KOPT-K1 (cell line): ENCODE results near the gene VWA5B1.

Experiments
- H3K27ac ChIP-seq: fragments of 200-600 bp; sonication (generic); 2 replicates; pipeline ENCODE4 v1.5.1; 2016; ENCODE audit warnings: antibody characterized with exemption, mild to moderate bottlenecking, low read depth, low read length; ENCODE audit not compliant: poor library complexity, severe bottlenecking
- H3K36me3 ChIP-seq: fragments of 200-600 bp; sonication (generic); 2 replicates; pipeline ENCODE4 v1.5.1; 2017; ENCODE audit warnings: antibody characterized with exemption, mild to moderate bottlenecking, low read length, moderate library complexity; ENCODE audit not compliant: insufficient read depth
- H3K9me3 ChIP-seq: fragments of 200-600 bp; sonication (generic); 2 replicates; pipeline ENCODE4 v1.5.1; 2017; ENCODE audit warnings: antibody characterized with exemption, low read length, mild to moderate bottlenecking; ENCODE audit not compliant: insufficient read depth, poor library complexity, severe bottlenecking

The VWA5B1 gene

DNA sequence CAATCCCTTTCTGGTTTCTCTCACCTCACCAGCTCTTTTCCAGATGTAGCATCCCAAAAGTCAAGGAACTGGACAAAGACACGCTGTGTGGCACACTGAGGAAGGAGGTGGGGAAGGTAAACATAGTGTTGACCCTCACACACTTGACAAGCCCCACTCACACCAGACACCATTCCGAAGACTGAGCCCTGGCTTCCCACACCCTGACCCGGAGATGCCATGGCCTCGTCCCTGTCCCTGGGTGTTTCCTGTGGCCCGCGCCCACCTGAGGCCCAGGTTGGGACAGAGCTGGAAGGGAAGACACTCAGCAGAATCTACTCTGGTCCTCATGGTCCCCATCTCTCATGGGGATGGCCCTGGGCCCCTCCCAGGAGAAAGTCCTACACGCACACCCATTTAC, 16.4 kb downstream of the VWA5B1 start:
- no peak overlapping the region for H3K27ac ChIP-seq
- H3K9me3 ChIP-seq = no peaks in the 10 kb centered on the region
- H3K36me3 ChIP-seq = no peaks in the 10 kb centered on the region

- no peaks in the 10 kb centered on the region for H3K36me3 ChIP-seq
- no peaks in the 10 kb centered on the region for H3K9me3 ChIP-seq
- no peak overlapping the region for H3K27ac ChIP-seq
These were observed 17.9 kb downstream of the VWA5B1 start for GRCh38 chr1:20308569-20308968.

GRCh38 chr1:20311289-20311688, 20.6 kb downstream of the VWA5B1 start:
- Histone ChIP-seq H3K27ac (no peak overlapping the region), H3K36me3 (no peaks in the 10 kb centered on the region), H3K9me3 (no peaks in the 10 kb centered on the region)

DNA sequence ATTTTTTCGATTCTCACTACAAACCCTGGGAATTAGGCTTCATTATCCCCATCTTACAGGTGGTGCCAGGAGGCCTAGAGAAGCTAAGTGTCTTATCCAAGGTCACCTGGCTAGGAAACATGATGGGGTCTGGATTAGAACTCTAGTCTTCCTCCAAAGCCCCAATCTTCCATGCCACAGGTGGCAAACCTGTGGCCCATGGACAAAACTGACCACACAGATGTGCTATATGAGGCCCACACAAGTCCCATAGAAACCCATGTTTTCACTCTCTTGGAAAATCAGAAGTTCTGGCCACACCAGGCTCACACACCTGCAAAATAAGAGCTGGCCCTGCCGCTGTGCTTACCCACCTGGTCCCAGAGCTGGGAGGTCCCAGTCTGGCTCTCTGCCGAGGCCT, 21.6 kb downstream of the VWA5B1 start:
- Histone ChIP-seq H3K27ac (no peak overlapping the region), H3K9me3 (no peaks in the 10 kb centered on the region), H3K36me3 (no peaks in the 10 kb centered on the region)

GRCh38 chr1:20312818-20313217, 22.1 kb downstream of the VWA5B1 start:
- Histone ChIP-seq H3K27ac (no peak overlapping the region), H3K36me3 (no peaks in the 10 kb centered on the region), H3K9me3 (no peaks in the 10 kb centered on the region)

GRCh38 chr1:20317471-20317870, 26.8 kb downstream of the VWA5B1 start:
- Histone ChIP-seq H3K36me3 (no peaks in the 10 kb centered on the region), H3K9me3 (no peaks in the 10 kb centered on the region), H3K27ac (no peak overlapping the region)

GRCh38 chr1:20318521-20318920, 27.8 kb downstream of the VWA5B1 start:
- no peaks in the 10 kb centered on the region for H3K36me3 ChIP-seq
- H3K27ac ChIP-seq = no peak overlapping the region
- no peaks in the 10 kb centered on the region for H3K9me3 ChIP-seq

GRCh38 chr1:20318971-20319370, 28.3 kb downstream of the VWA5B1 start:
- H3K9me3 ChIP-seq = no peaks in the 10 kb centered on the region
- no peak overlapping the region for H3K27ac ChIP-seq
- H3K36me3 ChIP-seq = no peaks in the 10 kb centered on the region

DNA sequence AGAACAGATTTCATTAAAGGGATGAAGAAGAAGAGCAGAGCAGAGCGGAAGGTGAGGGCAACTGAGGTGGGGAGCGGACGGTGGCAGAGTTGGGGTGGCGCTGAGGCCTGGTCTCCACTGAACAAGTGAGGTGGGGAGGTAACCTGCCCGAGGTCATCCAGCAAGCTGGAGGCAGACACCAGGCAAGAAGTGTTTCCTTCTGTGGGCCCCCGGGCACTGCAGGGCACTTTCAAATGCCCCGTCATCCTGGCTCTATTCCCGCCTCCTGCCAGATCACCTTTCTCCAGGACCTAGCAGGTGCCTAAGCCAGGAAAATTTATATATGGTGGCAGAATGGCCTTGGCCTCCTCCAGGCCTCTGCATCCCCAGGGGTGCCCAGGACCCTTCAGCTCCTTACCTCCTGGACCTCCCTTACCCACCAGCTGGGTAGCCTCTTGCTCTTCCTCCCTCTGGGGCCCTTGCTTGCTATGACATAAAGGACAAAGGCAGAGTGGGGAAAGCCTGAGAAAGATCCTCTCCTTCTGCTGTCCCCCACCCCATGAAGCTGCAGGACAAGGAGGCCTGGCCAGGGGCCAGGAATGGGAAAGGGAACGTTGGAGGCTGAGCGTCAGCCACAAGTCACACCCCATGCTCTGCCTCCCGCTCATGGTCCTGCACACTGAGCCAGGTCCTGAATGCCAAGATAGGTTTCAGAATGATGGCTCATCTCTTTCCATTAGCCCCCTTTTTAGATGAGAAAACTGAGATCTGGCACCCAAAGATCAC, 29.0 kb downstream of the VWA5B1 start:
- H3K27ac ChIP-seq = no peak overlapping the region
- H3K36me3 ChIP-seq = no peaks in the 10 kb centered on the region

GRCh38 chr1:20320704-20321103, 30.0 kb downstream of the VWA5B1 start:
- Histone ChIP-seq H3K27ac (no peak overlapping the region), H3K36me3 (no peaks in the 10 kb centered on the region), H3K9me3 (no peaks in the 10 kb centered on the region)

More for the DNA sequence above, 29.0 kb downstream of the VWA5B1 start:
- H3K9me3 ChIP-seq = no peaks in the 10 kb centered on the region

DNA sequence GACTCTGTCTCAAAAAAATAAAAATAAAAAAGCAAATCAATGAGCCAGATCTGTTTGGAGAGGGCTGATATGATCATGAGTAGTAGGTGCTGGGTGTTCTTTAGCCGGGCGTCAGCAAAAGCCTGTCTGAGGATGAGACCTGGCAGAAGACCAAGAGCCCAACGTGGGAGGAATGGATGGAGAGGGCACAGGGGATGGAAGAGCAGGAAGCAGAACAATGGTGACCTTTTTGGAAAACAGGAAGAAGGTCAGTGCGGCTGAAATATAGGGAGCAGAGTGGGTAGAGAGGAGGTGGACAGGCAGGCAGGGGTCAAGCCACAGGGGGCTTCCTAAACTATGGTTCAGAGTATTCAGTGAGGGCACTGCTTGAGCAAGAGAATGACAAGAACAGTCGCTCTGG, 30.9 kb downstream of the VWA5B1 start:
- no peak overlapping the region for H3K27ac ChIP-seq
- H3K9me3 ChIP-seq = no peaks in the 10 kb centered on the region
- H3K36me3 ChIP-seq = no peaks in the 10 kb centered on the region

- no peak overlapping the region for H3K27ac ChIP-seq
- no peaks in the 10 kb centered on the region for H3K36me3 ChIP-seq
- H3K9me3 ChIP-seq = no peaks in the 10 kb centered on the region
These were observed 31.6 kb downstream of the VWA5B1 start for GRCh38 chr1:20322081-20322824.

DNA sequence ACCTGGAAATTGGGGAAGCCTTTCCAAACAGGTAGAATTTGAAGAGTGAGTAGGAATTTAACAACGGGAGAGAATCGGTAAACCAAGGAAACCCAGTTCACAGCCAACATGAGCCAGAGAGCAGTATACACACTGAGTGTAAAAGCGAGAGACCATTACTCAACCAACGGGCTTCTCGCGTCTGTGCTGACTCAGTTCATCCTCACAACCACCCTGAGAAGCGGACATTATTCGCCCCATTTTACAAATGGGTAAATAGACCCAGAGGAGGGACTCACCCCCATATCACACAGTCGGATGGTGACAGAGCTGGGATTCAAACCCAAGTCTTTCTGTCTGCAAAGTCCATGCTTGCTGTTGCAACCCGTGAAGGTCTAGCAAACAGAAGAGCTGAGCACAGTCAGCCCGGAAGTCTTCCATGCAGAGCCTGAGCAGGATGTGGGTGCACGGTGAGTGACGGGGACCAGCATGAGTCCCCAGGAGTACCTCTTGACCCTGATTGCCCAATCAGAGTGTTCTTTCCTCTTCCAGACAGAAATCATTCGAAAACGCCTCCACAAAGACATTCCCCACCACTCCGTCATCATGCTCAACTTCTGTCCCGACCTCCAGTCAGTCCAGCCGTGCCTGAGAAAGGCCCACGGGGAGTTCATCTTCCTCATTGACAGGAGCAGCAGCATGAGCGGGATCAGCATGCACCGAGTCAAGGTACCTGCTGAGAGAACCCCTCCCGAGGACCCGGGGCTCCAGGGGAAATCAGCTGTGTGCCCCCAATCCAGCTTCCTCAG, 32.3 kb downstream of the VWA5B1 start:
- Histone ChIP-seq H3K9me3 (no peaks in the 10 kb centered on the region), H3K36me3 (no peaks in the 10 kb centered on the region), H3K27ac (no peak overlapping the region)

GRCh38 chr1:20323613-20323920, 32.9 kb downstream of the VWA5B1 start:
- H3K27ac ChIP-seq = no peak overlapping the region

DNA sequence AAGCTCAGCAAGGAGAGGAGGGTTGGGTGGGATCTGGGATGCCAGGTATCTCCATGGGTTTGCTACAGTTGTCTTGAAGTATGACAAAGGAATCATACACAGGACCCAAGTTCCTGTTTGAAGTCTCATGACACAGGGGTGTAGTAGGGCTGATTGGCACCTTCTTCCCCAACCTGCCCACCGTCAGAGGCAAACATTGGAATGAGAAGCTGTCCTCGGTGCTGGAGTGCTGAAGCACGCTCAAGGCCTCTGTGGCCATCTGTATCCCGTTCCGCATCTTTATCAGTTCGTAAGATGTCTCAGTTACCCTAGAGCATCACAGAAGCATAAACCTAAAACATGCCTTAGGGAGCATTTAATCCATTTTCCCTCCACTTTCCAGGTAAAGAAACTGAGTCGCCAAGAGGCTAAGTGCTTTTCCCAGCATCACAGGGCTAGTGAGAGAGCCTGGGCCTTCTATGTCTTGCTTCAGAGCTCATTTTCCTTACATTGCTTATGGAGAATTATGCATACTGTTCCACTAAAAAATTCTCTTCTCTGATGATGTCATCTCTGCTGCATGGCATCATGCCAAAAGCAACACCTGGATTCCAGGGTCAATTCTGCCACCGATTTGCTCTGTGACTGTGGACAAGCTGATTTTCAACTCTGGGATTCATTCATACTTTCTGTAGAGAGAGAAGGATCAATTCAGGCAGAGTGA, 34.2 kb downstream of the VWA5B1 start:
- H3K36me3 ChIP-seq = no peaks in the 10 kb centered on the region
- H3K27ac ChIP-seq = no peak overlapping the region
- H3K9me3 ChIP-seq = no peaks in the 10 kb centered on the region

More at GRCh38 chr1:20323613-20323920, 32.9 kb downstream of the VWA5B1 start:
- H3K9me3 ChIP-seq = no peaks in the 10 kb centered on the region
- no peaks in the 10 kb centered on the region for H3K36me3 ChIP-seq
